K562 (cell line): ENCODE data around the gene FSHR.

ENCODE experiments used
- CHD1 ChIP-seq: fragments of 200-600 bp; sonication (generic); IDR thresholded peaks from one replicate; pipeline ENCODE4 v1.6.1; 2012; ENCODE audit warnings: mild to moderate bottlenecking, moderate library complexity, low read length, inconsistent platforms
- CTCF ChIP-seq, 3 experiments: IDR thresholded peaks in 2 of 3; conservative IDR thresholded peaks in 1 of 3; 2 replicates each; pipeline ENCODE4 v1.5.1; 2011 to 2012; ENCODE audit warnings: low read length in 3 of 3, mild to moderate bottlenecking in 3 of 3, control low read depth in 2 of 3, improper control_type of control experiment in 1 of 3, inconsistent platforms in 1 of 3, low read depth in 1 of 3, mixed read lengths in 1 of 3, moderate library complexity in 1 of 3; ENCODE audit not compliant: insufficient read depth in 2 of 3
- TF ChIP-seq, protein P1 (sequence below): fragments of 250-450 bp; sonication (Bioruptor Pico); IDR thresholded peaks from 2 replicates; pipeline ENCODE4 v1.4.0; 2020; ENCODE audit warnings: mild to moderate bottlenecking, moderate library complexity

DNA sequence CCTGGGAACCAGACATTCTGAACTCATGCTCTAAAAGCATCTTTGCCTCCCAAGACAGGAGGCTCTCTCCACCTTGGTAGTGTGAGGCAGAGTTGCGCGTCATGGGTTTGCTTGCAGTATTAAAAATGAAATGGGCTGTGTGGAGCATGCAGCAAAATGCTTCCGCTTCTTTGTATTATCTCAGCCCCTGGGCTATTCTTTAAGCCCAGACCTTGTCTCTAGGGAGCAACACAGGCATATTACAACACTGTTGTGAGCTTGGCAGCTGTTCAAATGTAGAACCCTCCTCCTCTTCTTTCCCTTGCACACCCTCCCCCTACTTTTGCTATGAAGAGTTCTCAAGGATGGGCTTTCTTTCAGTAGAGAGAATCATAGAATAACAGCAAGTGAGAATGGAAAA, 213.7 kb downstream of the FSHR start:
- TF ChIP-seq CHD1 (no peak), CTCF (IDR thresholded peaks at IDR 0.05 in 2 of 3, conservative IDR thresholded peaks at IDR 0.05 in 1 of 3; ENCODE audit: insufficient read depth in 2 of 3, low read depth in 1 of 3, low read length in 3 of 3) (no peak)
- TF ChIP-seq, protein P1, sequence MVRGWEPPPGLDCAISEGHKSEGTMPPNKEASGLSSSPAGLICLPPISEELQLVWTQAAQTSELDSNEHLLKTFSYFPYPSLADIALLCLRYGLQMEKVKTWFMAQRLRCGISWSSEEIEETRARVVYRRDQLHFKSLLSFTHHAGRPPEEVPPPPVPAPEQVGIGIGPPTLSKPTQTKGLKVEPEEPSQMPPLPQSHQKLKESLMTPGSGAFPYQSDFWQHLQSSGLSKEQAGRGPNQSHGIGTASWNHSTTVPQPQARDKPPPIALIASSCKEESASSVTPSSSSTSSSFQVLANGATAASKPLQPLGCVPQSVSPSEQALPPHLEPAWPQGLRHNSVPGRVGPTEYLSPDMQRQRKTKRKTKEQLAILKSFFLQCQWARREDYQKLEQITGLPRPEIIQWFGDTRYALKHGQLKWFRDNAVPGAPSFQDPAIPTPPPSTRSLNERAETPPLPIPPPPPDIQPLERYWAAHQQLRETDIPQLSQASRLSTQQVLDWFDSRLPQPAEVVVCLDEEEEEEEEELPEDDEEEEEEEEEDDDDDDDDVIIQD = no peak
